22Rv1 (cell line): ENCODE data around the gene NACA.

Source experiments
- H3K27ac ChIP-seq: fragments of 450-650 bp; 2 replicates; pipeline ENCODE4 v1.5.1; 2017
- CTCF ChIP-seq: fragments of 450-650 bp; IDR thresholded peaks from 2 replicates; pipeline ENCODE4 v1.5.1; 2017; ENCODE audit warnings: mild to moderate bottlenecking
- ZFX ChIP-seq: fragments of 450-650 bp; IDR thresholded peaks from 2 replicates; pipeline ENCODE4 v1.6.1; 2017; ENCODE audit warnings: antibody characterized with exemption, borderline replicate concordance

NACA gene

GRCh38 chr12:56699020-56699661, 26.0 kb downstream of the NACA start:
- TF ChIP-seq ZFX, result no peak
- no peak for TF ChIP-seq CTCF
- no peak overlapping the region for H3K27ac ChIP-seq

GRCh38 chr12:56695327-56696101, 29.6 kb downstream of the NACA start:
- no peak for TF ChIP-seq CTCF
- TF ChIP-seq ZFX, result no peak
- no peak overlapping the region for H3K27ac ChIP-seq

GRCh38 chr12:56694161-56694560, 30.9 kb downstream of the NACA start:
- no peak overlapping the region for H3K27ac ChIP-seq
- no peak for TF ChIP-seq ZFX
- no peak for TF ChIP-seq CTCF

- no peak for TF ChIP-seq CTCF
- no peak for TF ChIP-seq ZFX
These were observed 36.3 kb downstream of the NACA start for GRCh38 chr12:56688846-56689109.

GRCh38 chr12:56688129-56688845, 36.8 kb downstream of the NACA start, which contains the start of gene PTGES3:
TSS of gene PTGES3 (minus strand) at chr12:56688284. CDS start at chr12:56687999, 285 bp downstream.
- peak within 1 kb of the TSS; percentile 100 for H3K27ac ChIP-seq
- TF ChIP-seq ZFX, result no peak
- TF ChIP-seq CTCF, result no peak

More at GRCh38 chr12:56688846-56689109, 36.3 kb downstream of the NACA start:
- peak overlapping the region; percentile 100 for H3K27ac ChIP-seq

- peak overlapping the region; percentile 100 for H3K27ac ChIP-seq
- TF ChIP-seq CTCF (no peak), ZFX (no peak)
These were observed 37.6 kb downstream of the NACA start for GRCh38 chr12:56687223-56688128.
